C1 segment of cervical spinal cord (tissue), 14 donors: Measurements from ENCODE around the gene LRRC66.

ENCODE experiments used
- DNase-seq, 14 donors: peaks; one replicate each; lab custom pipeline; 2025; lab: John Stamatoyannopoulos, UW

LRRC66 gene, protein sequence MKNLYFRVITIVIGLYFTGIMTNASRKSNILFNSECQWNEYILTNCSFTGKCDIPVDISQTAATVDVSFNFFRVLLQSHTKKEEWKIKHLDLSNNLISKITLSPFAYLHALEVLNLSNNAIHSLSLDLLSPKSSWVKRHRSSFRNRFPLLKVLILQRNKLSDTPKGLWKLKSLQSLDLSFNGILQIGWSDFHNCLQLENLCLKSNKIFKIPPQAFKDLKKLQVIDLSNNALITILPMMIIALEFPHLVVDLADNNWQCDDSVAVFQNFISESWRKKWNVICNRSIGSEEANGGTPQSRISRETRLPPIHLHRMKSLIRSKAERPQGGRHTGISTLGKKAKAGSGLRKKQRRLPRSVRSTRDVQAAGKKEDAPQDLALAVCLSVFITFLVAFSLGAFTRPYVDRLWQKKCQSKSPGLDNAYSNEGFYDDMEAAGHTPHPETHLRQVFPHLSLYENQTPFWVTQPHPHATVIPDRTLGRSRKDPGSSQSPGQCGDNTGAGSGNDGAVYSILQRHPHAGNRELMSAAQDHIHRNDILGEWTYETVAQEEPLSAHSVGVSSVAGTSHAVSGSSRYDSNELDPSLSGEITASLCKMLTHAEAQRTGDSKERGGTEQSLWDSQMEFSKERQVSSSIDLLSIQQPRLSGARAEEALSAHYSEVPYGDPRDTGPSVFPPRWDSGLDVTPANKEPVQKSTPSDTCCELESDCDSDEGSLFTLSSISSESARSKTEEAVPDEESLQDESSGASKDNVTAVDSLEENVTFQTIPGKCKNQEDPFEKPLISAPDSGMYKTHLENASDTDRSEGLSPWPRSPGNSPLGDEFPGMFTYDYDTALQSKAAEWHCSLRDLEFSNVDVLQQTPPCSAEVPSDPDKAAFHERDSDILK

DNA sequence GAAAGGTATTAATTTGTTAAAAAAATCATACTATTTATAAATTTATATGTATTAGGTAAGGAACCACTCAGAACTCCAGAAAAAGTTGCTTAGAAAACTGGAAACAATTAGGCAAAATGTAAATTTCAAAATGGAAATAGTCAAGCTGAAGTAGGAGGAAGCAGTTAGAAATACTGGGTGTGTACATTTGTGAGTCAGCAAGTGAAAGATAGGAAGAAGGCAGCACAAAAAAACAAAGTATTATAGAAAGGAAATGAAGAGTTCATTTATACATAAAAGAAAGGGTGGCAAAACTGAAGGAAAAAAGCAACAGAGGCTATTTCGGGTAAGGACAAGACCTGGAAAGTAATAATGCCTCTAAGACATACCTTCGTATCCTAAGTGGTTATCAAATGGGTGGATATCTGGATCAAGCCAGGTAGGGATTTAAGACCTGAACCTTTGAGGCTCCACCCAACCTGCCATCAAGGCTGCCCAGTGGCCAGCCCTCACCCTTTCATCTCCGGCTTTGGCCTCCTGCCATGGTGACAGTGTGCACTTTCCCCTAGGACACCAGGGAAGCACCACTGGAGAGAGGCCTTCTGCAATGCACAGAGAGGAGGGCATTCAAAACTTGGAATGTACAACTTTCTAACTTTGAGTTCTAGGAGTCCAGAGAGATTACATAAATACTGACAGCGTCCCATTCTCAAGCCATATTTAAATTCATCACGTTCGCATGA lies at the start of gene LRRC66:
LRRC66 (minus strand) TSS at position 428 of the 722 bp plus-strand sequence. CDS start 2,750 bp downstream, outside the sequence.
- no peak for DNase-seq

DNA sequence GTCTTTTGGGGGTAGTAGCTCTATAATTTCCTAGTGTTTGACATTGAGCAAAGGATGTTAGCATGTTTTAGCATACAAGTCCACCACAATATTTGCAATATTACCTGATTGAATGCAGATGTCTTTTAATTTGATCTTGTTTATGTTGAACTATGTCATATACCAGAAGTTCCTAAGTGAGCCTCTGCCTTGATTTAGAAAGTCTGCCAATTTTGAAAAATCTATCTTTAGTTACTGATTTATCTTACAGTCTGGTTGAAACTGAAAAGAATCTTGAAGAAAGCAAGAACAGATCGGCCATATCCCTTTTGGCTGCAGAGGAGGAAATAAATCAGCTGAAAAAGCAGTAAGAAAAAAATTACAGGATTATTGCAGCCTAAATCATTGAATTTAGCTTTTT lies 49.4 kb upstream of the LRRC66 start:
- no peak for DNase-seq

DNA sequence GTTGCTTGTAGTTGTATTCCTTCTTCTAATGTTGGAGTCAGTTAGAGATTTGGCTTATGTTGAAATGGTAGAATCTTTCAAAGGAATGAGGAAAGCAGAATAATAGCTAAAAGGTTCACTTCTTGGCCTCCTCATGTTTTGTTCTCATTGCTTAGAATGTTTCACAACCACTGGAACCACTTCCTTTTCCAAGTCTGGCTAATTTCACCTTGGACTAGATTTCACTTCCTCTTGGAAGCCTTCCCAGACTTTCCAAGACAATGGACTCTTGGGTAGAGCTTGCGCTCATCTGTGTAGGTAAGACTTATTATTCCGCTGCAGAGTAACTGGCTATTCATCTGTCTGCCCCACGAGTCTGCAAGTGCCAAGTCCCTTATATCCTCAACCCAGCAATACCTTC lies 39.2 kb upstream of the LRRC66 start:
- peak in 1 of 14 donors; percentile 5 for DNase-seq

DNA sequence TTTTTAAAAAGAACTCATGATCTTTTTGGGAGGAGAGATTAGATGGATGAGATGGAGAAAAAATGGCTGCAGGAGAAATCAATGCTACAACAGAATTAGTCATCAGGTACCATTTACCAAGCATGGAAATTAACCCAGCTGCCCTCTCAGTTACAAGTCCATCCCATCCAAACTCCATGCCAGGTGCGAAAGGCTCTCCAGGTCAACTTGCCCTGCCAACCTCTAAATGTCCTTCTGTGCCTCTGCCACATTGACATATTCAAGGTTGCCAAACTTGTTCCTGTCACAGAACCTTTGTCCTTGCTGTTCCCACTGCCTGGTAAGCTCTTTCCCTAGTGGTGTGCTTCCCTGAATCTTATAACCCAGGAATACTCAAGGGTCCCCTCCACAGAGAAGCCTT lies 38.1 kb upstream of the LRRC66 start:
- DNase-seq = no peak

DNA sequence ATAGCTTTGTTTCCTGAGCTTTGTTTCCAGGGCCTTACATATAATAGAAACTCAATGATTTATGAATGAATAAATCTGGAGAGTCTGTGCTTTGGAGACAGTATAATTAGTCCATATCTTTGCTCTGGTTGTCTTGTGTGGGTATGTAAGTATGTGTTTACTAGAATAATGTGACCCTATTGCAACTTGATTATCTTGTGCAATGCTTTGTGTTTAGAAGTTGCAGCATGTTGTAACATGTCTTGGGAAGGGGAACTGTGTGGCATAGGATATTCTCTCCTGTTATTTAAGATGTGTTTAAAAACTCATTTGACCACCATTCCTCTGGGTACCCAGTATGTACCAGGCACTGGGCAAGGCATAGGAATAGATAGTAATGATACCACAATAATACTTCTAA lies 37.0 kb upstream of the LRRC66 start:
- DNase-seq = no peak

DNA sequence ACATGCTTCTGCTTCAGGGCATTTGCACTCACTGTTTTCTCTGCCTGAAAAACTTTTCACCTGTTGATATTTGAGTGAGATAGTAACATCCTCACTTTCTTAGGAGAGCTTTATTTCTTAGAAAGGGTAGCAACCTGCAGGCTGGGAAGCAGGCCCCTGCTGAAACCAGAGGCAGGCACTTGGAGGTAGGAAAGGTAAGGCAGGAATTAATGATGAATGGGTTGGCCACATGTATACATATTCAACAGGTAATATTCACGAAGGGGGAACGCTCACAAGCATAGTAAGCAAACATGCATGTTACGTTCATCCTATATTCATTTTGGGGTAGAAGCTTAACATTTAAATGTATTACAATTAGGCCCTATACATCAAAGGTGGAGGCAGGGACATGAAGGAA lies 34.1 kb upstream of the LRRC66 start:
- DNase-seq = no peak

DNA sequence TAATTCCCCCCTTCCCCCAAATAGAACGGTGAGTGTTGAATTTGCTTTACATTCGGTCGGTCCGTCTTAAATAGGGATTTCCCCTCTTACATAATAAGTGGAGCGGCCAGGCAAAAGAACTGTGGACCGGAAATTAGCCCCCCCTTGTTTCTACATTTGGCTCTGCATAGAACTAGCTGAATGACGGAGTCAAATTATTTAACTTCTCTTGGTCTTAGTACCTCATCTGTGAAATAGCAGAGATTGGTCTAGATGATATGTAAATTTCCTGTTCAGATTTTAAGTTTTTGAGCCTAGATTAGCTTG lies 32.3 kb upstream of the LRRC66 start:
- DNase-seq = no peak

DNA sequence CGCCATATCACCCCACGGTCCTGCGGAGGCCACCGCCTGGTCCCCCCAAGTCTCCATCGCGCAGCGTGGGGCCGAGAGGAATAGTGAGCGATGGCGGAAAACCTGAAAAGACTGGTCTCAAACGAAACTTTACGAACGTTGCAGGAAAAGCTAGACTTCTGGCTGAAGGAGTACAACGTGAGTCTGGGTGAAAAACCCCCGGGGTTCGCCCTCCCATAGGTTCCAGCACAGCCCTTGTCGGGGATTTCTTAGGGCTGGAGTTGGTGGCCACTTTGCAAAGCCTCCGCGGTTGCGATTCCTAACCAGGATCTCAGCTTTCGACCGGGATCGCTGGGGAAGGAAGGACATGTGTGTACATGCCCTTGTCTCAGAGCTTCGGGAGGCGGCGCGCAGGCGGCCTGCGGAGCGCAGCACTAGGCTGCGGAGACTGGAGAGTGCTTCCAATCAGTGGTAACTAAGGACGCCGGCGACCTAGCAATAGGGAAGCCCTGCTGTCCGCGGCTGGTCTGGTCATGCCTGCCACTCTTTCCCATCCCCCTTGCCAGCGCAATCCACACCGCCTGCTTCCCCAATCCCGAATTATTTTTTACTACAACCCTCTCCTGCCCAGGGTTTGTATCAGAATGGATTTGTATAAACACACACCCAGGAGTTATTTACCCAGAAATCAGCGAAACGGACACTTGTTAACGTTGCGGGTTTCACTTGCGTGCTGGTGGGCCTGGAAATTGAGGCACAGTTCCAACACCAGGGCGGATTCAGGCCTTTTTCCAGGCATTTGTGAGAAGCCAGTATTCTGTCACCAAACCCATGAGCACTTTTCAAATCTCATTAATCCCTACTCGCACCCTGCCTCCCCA lies 31.7 kb upstream of the LRRC66 start:
- peak in 7 of 14 donors; percentile 7 to 49 (median 18) for DNase-seq

DNA sequence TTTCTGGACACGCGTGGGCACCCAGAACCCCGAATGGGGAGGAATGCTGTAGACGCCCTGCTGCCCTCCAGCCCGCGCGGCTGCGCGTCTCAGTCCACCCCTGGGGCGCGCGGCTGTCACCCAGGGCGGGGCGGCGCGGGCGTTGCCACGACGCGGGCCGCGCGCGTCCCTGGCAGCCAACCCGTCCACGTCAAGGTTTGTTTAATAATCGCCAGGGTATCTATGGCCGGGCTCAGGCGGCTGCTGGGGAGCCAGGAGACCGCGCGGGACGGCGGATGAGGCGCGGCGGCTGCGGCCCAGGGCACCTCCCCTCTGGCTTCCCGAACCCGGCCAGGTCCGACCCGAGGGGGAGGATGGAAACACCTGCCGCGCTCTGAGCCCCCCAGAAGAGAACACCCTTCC lies 31.1 kb upstream of the LRRC66 start, which contains the start of gene SPATA18:
SPATA18 (plus strand) TSS at position 92 of the 402 bp plus-strand sequence. CDS start 401 bp downstream, outside the sequence.
- DNase-seq = no peak

DNA sequence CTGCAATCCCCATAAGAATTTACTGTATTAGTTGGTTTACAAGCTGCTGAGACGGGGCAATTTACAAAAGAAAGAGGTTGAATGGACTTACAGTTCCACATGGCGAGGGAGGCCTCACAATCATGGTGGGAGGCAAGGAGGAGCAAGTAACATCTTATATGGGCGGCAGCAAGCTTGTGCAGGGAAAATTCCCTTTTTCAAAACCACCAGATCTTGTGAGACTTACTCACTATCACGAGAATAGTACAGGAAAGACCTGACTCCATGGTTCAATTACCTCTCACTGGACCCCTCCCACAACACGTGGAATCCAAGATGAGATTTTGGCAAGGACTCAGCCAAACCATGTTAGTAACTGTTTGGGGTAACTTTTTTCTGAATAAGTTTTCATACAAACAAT lies 29.1 kb upstream of the LRRC66 start:
- no peak for DNase-seq

DNA sequence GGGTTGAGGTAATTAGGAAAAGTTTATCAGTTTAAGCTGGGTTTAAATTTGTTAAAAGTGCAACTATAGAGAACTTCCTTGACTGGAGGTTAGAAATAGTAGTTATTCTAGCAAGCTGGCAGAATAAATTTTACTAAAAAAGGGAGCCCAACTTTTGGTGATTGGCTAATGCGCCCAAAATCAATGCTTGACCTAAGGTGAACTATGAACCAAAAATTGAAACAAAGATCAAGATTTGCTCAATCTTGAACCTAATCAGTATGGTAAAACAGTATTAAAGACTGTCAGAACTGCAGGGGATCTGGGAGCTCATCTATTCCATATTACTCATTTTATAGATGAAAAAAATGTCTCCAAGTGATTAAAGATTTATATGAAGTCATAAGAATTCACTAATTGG lies 24.9 kb upstream of the LRRC66 start:
- DNase-seq = no peak

DNA sequence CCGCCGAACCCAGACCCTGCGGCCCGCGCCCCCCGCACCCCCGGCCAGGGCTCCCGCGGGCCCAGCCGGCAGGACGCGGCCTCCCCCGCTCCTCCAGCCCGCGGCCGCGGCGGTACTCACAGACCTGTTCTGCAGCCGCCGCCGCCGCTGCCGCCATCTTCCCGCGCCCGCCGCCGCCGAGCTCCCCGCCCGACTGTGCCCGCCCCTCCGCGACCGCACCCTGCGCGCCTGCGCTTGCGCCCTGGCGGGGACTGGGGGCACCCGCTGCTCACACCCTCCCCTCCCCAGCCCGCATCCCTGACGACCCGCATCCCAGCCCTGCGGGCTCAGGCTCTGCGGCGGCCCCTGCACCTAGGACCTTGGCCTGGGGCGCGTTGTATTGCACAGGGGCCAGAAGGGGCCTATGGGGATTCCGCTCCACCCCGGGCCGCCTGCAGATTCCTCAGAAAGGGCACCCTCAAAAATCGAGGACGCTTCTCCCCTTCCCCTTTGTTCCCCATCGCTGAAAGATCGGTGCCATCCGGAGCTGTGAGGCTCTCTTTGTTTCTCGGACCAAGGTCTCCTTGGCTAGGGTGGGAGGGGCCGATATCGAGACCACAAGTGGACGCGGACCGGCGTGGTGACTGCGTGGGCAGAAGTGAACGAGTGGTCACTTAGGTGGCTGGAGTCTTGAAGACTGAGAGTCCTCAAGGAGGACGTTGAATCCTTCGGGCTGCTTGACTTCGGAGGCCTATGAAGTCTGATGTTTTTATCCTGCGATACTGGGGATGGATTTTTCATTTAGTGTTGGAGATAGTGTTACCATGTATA lies 18.1 kb upstream of the LRRC66 start, which contains the start of gene SGCB:
SGCB (minus strand) TSS at position 197 of the 810 bp plus-strand sequence; CDS start at position 157, 40 bp downstream.
- peak in 13 of 14 donors; percentile 47 to 86 (median 74) for DNase-seq

DNA sequence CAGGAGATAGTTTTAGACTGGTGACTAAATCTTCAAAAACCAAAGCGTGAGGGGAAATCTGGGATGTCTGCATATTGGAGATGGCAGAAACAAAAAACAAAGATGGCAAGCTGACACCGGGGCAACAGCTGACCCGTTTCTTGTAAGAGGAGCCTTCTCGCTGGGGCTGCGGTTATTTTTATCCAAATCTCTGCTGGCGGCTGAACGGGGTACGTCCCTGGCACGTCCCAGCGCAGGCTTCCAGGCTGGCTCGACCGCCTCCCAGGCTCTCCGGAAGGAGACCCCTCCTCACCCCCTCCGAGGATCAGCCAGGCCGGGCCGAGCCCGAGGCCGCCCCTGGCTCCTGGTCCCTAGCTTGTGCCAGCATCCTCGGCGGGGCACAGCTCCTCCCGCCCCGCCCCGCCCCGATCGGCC lies 17.5 kb upstream of the LRRC66 start:
- DNase-seq = peak in 11 of 14 donors; percentile 43 to 82 (median 76)

DNA sequence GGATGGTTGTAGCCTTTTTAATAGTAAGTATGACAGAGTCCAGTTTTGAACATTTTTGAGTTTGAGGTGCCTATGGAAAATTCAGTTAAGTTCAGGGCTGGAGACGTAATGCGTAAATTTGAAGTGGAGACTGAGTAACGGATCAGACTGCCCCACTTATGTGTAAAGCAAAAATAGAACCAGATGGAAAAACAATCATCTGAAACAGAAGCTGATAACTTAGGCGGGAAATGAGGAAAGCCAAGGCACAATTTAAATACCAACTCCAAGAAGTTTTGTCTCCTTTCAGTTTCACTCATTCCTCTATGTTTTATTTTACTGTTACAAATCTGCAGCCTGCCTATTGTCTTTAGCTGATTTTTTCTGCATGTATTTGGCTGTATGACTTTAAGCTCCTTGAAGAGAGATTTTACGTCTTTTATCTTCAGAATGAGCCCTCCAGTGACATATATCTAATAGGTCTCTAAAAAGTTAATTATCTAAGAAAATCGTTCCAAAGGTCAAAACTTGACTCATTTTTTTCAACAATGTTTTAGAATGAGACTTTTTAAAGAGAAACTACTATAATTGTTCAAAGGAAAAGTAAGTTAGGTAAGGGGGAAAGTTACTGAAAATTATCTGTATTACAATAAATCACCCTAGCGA lies 16.8 kb upstream of the LRRC66 start:
- DNase-seq = no peak

DNA sequence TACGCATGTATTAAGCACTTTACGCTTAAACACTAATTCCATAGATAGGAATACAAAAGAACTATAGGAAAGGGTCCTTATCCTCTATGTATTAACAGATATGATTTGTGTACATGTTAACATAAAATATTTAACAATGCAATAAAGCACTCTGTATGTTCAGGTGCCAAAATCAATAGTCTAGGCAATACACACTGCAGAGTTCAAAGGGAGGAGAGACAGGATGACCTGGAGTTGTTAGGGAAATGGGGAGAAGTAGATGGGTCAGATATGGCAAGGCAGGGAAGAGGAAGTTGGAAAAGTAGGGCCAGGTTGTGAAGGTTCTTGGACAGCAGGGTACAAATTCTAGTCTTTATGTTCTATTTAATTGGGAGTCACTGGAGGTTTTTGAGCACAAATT lies 15.0 kb upstream of the LRRC66 start:
- no peak for DNase-seq

DNA sequence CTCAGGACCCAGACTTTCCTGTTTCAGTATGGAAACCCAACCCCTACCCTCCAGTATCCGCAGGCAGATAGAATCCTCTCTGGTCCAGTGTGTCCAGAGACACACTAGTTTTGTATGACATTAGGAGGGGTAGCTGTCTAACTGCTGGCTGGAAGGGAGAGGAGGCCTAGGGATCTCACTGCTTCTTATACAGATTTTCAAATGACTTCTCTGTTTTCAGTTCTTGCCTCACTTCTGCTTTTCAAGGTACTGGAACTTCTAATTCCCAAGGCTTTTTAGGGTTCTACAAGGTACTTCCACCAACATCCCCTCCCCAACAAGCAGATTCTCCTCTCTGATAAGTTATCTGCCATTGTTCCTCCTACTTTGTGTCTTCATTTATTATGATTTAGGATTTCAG lies 11.8 kb upstream of the LRRC66 start:
- DNase-seq = no peak

DNA sequence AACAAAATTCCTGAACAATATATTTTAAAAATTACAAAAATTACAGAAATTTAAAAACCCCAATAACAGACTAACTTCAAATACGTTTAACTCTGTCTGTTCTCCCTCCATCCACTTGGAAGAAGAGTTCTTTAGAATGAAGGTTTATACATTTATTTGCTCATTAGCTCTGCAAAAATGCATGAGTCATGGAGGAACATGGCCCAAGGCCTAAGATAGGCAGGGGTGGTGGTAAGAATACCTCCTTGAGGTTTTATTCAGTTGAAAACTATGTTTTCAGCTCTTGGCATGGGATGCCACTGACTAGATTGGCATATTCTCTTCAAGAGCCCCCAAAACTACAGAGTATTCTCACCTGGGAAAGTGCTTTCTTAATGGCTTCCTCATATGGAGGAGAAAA lies 8.8 kb upstream of the LRRC66 start:
- no peak for DNase-seq

DNA sequence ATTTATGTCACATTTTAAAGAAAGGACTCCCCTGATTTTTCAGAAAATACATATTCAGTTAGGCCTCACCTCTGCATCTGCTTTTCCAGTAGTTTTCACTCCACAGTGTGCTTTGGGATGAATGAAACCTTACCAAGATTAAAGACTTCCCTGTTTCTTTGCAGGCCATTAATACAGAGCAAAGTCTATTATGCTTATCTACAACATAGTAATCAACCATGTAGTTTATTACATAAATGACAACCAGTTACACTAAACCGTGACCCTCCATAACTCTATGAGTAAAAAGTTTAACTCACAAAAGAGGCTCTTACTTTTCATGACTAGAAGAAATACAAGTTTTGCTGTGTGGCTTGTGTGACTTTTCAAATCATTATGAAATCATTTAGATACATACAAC lies 2.3 kb downstream of the LRRC66 start:
- no peak for DNase-seq

DNA sequence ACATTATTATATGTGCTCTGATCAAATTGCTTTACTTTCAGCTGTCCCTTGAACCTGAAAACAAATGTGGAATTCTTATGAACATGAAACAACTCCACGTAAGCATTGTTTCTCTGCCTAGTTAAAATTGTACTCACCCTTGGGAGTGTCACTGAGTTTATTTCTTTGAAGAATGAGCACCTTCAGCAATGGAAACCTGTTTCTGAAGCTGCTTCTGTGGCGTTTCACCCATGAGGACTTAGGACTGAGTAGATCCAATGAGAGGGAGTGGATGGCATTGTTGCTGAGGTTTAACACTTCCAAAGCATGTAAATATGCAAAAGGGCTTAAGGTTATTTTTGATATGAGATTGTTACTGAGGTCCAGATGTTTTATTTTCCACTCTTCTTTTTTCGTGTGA lies 3.2 kb downstream of the LRRC66 start:
- no peak for DNase-seq

DNA sequence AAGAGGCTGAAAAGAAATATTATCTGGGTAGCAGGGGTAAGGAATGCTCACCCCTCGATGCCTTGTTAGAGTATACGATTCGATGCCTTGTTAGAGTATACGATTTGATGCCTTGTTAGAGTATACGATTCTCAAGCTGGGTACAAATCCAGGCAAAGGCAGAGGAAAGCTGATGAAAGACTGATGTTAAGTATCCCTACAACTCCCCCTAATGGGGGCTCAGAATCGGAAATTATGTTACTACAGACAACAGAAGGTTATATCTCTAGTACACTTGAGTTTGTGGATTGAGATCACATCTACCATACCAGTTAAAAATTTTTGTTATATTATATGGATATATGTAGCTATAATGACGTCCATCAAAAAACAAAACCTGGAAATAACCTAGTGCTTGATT lies 4.8 kb downstream of the LRRC66 start:
- DNase-seq = no peak
